Measurements from ENCODE around the gene BHLHA15. TPM values are rescaled to one million over a fixed set of nuclear protein-coding genes. Genes with fewer than 3 reads are reported as not detected.

Gene BHLHA15
- total RNA-seq, 4 donors from 2014 or later: 2.0 to 7.3 TPM; not detected in 2

GRCh38 chr7:98189559-98189958 is 21.7 kb upstream of the BHLHA15 start:
- Histone ChIP-seq H3K36me3 (peaks cover 0 to 27% (median 12%) of the 10 kb centered on the region in 4 donors), H3K4me1 (no peaks in the 10 kb centered on the region), H3K4me3 (no peak overlapping the region), H3K9me3 (no peaks in the 10 kb centered on the region), H3K27me3 (no peaks in the 10 kb centered on the region), H3K27ac (no peak overlapping the region)
- in situ Hi-C loops (cut with MboI; ENCODE audit: low pct_ligation_motif_present in 1 of 4, low pct_unique_long_range_greater_than_20kb in 1 of 4, low sequenced_read_pairs in 3 of 4) (no loop called here), intact Hi-C loops (cut with DNase I; ENCODE audit: low total_unique reads) (no loop called here)
- TF ChIP-seq CTCF (IDR thresholded peaks at IDR 0.05): no peak
- TF ChIP-seq EP300 (IDR thresholded peaks at IDR 0.05; ENCODE audit: low read depth): no peak
- no peak for TF ChIP-seq POLR2AphosphoS5 (IDR thresholded peaks at IDR 0.05)
- TF ChIP-seq POLR2A (IDR thresholded peaks at IDR 0.05): no peak
- WGBS, 2 donors (ENCODE audit: low coverage in 1 of 2): 83 to 95% methylated on average over 1 to 11 of the region's 11 CpGs
- no peak for DNase-seq

GRCh38 chr7:98191668-98192431 is 19.4 kb upstream of the BHLHA15 start:
- intact Hi-C loops (cut with DNase I; ENCODE audit: low total_unique reads) (no loop called here), in situ Hi-C loops (cut with MboI; ENCODE audit: low pct_ligation_motif_present in 1 of 4, low pct_unique_long_range_greater_than_20kb in 1 of 4, low sequenced_read_pairs in 3 of 4) (no loop called here)
- peaks cover 0 to 35% (median 15%) of the 10 kb centered on the region in 4 donors for H3K36me3 ChIP-seq
- no peaks in the 10 kb centered on the region for H3K9me3 ChIP-seq
- H3K27ac ChIP-seq: no peak overlapping the region
- DNase-seq: no peak
- TF ChIP-seq EP300 (IDR thresholded peaks at IDR 0.05; ENCODE audit: low read depth) (no peak), CTCF (IDR thresholded peaks at IDR 0.05) (no peak), POLR2A (IDR thresholded peaks at IDR 0.05) (no peak), POLR2AphosphoS5 (IDR thresholded peaks at IDR 0.05) (no peak)
- no peaks in the 10 kb centered on the region for H3K4me1 ChIP-seq
- H3K4me3 ChIP-seq: no peak overlapping the region
- H3K27me3 ChIP-seq: no peaks in the 10 kb centered on the region
- WGBS, 2 donors (ENCODE audit: low coverage in 1 of 2): 96% methylated on average over 17 to 32 of the region's 32 CpGs

- intact Hi-C loops (cut with DNase I; ENCODE audit: low total_unique reads): no loop called here
- WGBS, 2 donors (ENCODE audit: low coverage in 1 of 2): 88% methylated on average over 20 of the region's 22 CpGs; no CpG with 5 or more reads in 1 of the 2 donors
- TF ChIP-seq POLR2AphosphoS5 (IDR thresholded peaks at IDR 0.05) (no peak), POLR2A (IDR thresholded peaks at IDR 0.05) (no peak), CTCF (IDR thresholded peaks at IDR 0.05) (no peak), EP300 (IDR thresholded peaks at IDR 0.05; ENCODE audit: low read depth) (no peak)
- Histone ChIP-seq H3K36me3 (peaks cover 0 to 35% (median 15%) of the 10 kb centered on the region in 4 donors), H3K4me1 (no peaks in the 10 kb centered on the region), H3K27ac (no peak overlapping the region), H3K27me3 (no peaks in the 10 kb centered on the region), H3K4me3 (no peak overlapping the region), H3K9me3 (no peaks in the 10 kb centered on the region)
- in situ Hi-C loops (cut with MboI; ENCODE audit: low pct_ligation_motif_present in 1 of 4, low pct_unique_long_range_greater_than_20kb in 1 of 4, low sequenced_read_pairs in 3 of 4): no loop called here
- no peak for DNase-seq
Observed at GRCh38 chr7:98192781-98193457, 18.3 kb upstream of the BHLHA15 start.

GRCh38 chr7:98193474-98194180 is 17.6 kb upstream of the BHLHA15 start:
- WGBS, 2 donors (ENCODE audit: low coverage in 1 of 2): 97% methylated on average over 30 of the region's 37 CpGs; no CpG with 5 or more reads in 1 of the 2 donors

More at GRCh38 chr7:98193474-98194180, 17.6 kb upstream of the BHLHA15 start:
- Histone ChIP-seq H3K4me1 (no peaks in the 10 kb centered on the region), H3K9me3 (peaks cover 0 to 2% of the 10 kb centered on the region in 2 donors), H3K4me3 (no peak overlapping the region), H3K36me3 (peaks cover 0 to 35% (median 15%) of the 10 kb centered on the region in 4 donors), H3K27me3 (no peaks in the 10 kb centered on the region), H3K27ac (no peak overlapping the region)
- DNase-seq: no peak
- no peak for TF ChIP-seq POLR2AphosphoS5 (IDR thresholded peaks at IDR 0.05)
- TF ChIP-seq CTCF (IDR thresholded peaks at IDR 0.05): no peak
- TF ChIP-seq EP300 (IDR thresholded peaks at IDR 0.05; ENCODE audit: low read depth): no peak
- no peak for TF ChIP-seq POLR2A (IDR thresholded peaks at IDR 0.05)
- intact Hi-C loops (cut with DNase I; ENCODE audit: low total_unique reads): no loop called here
- in situ Hi-C loops (cut with MboI; ENCODE audit: low pct_ligation_motif_present in 1 of 4, low pct_unique_long_range_greater_than_20kb in 1 of 4, low sequenced_read_pairs in 3 of 4): no loop called here

Measured in transverse colon (tissue), 4 donors.